Endodermal cell (in vitro differentiated cells): ENCODE results near the gene ZNF385A. TPM values are rescaled to one million over a fixed set of nuclear protein-coding genes. Genes with fewer than 3 reads are reported as not detected.

Experiments
- DNase-seq: peaks from one replicate; pipeline ENCODE4 v3.0.0-alpha.2; 2017
- H3K27ac ChIP-seq: 2 replicates; pipeline ENCODE4 v1.5.1; 2013; ENCODE audit warnings: mild to moderate bottlenecking, low read depth, low read length, moderate library complexity
- H3K27me3 ChIP-seq: 2 replicates; pipeline ENCODE4 v1.6.1; 2013; ENCODE audit warnings: mild to moderate bottlenecking, low read length, moderate library complexity; ENCODE audit not compliant: insufficient read depth, control insufficient read depth, poor library complexity, severe bottlenecking
- H3K36me3 ChIP-seq: 2 replicates; pipeline ENCODE4 v1.7.0; 2013; ENCODE audit warnings: mild to moderate bottlenecking, low read length, moderate library complexity; ENCODE audit not compliant: control insufficient read depth, insufficient read depth
- H3K4me1 ChIP-seq: one replicate; pipeline ENCODE4 v1.7.0; 2013; ENCODE audit warnings: low read length; ENCODE audit not compliant: control insufficient read depth, insufficient read depth
- H3K4me3 ChIP-seq: 2 replicates; pipeline ENCODE4 v1.5.1; 2013; ENCODE audit warnings: mild to moderate bottlenecking, low read length, moderate library complexity
- H3K9ac ChIP-seq: 2 replicates; pipeline ENCODE4 v1.6.1; 2013; ENCODE audit warnings: mild to moderate bottlenecking, low read length, moderate library complexity; ENCODE audit not compliant: poor library complexity, severe bottlenecking; ENCODE audit errors: extremely low read depth
- H3K9me3 ChIP-seq: 2 replicates; pipeline ENCODE4 v1.6.1; 2013; ENCODE audit warnings: mild to moderate bottlenecking, low read length, moderate library complexity; ENCODE audit not compliant: control insufficient read depth
- H3K27ac Mint-ChIP-seq: 2 replicates; pipeline ENCODE4 v1.8.0; 2020; ENCODE audit warnings: mixed read lengths
- H3K27me3 Mint-ChIP-seq: 2 replicates; pipeline ENCODE4 v1.8.0; 2021; ENCODE audit warnings: mild to moderate bottlenecking, mixed read lengths; ENCODE audit not compliant: insufficient read depth
- H3K36me3 Mint-ChIP-seq: 2 replicates; pipeline ENCODE4 v1.8.0; 2020; ENCODE audit warnings: low read depth, mixed read lengths
- H3K4me1 Mint-ChIP-seq: 2 replicates; pipeline ENCODE4 v1.8.0; 2020; ENCODE audit warnings: mixed read lengths
- H3K4me3 Mint-ChIP-seq: 2 replicates; pipeline ENCODE4 v1.8.0; 2020; ENCODE audit warnings: mild to moderate bottlenecking, moderate library complexity, mixed read lengths
- H3K9me3 Mint-ChIP-seq: 2 replicates; pipeline ENCODE4 v1.8.0; 2020; ENCODE audit warnings: mild to moderate bottlenecking, mixed read lengths
- CTCF ChIP-seq: fragments of 200-600 bp; sonication (generic); conservative IDR thresholded peaks from 2 replicates; pipeline ENCODE4 v1.5.0; 2021; ENCODE audit warnings: antibody characterized with exemption, mild to moderate bottlenecking
- WGBS, 2 experiments: methylation state at CpG; one replicate each; pipeline versions ENCODE4 v1.1.5 to v1.1.7; 2013; ENCODE audit warnings: missing lambda C conversion rate in 2 of 2, mixed read lengths in 1 of 2; ENCODE audit not compliant: insufficient coverage in 1 of 2, insufficient read length in 1 of 2; 5-methylcytosine and 5-hydroxymethylcytosine counted together
- total RNA-seq, 2 donors: library from RNA; stranded (reverse); fragmentation: NEBNext Ultra II Directional in 1 of 2; extraction: Animal tissue kit (Norgen Biotek cat#: 25700) in 1 of 2; gene quantifications; 2 replicates in 1 of 2; 3 replicates in 1 of 2; pipeline ENCODE4 v1.2.1, GENCODE V29; 2021

The ZNF385A gene
- total RNA-seq, 2 donors from 2014 or later = 10.5 to 16.3 TPM

DNA sequence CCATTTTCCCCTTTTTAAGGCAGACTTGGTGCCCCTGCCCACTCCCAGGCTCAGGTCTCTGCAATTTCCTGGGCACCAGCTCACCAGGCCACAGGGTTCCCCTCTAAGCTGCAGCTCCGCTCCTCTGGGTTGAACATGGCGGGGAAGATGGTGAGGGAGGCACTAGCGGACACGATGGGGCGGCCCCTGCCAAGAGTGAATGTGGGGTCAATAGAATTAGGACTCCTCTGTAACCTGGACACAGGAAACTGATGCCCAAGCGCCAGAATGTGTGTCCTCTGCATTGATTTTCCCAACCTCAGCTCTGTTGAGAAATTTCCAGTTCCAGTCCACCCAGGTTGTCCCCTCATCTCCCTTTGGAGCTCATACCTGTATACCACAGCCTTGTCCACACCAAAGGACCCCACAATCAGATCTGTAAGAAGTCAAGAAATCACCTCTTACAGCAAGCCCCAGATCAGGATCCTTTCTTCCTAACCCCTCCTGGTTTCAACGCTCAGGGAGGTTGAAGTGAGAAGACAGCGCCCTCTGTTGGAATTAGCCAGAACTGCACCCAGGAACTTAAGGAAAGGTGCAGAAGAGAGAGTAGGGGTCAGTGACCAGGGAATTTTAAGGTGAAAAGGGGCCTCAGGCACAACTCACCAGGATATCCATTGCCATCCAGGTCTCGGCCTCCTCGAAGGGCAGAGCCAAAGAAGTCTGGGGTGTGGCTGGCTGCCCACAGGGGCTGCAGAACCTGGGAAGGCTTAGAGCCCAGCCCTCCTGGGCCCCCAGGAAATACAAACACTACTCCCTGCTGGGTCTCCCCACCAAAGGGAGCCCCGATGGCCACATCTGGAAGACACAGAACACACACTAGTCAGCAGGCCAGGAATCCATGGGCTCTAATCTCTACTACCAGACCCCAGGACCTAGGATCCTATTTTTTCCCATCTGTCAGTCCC, 19.8 kb upstream of the ZNF385A start:
- no peaks in the 10 kb centered on the region for H3K27me3 Mint-ChIP-seq
- H3K4me3 Mint-ChIP-seq = no peak overlapping the region
- Histone ChIP-seq H3K9me3 (no peaks in the 10 kb centered on the region), H3K9ac (no peak overlapping the region), H3K27me3 (no peaks in the 10 kb centered on the region), H3K36me3 (peaks cover 96% of the 10 kb centered on the region), H3K4me3 (no peak overlapping the region), H3K4me1 (peaks cover 3% of the 10 kb centered on the region), H3K27ac (no peak overlapping the region)
- H3K36me3 Mint-ChIP-seq = peaks cover 89% of the 10 kb centered on the region
- DNase-seq = peak; percentile 97
- H3K9me3 Mint-ChIP-seq = no peaks in the 10 kb centered on the region
- peak overlapping the region; percentile 62 for H3K27ac Mint-ChIP-seq
- 51 to 68% methylated on average over 7 to 11 of the region's 11 CpGs for WGBS, 2 experiments
- TF ChIP-seq CTCF = peak; percentile 99
- H3K4me1 Mint-ChIP-seq = peaks cover 6% of the 10 kb centered on the region

DNA sequence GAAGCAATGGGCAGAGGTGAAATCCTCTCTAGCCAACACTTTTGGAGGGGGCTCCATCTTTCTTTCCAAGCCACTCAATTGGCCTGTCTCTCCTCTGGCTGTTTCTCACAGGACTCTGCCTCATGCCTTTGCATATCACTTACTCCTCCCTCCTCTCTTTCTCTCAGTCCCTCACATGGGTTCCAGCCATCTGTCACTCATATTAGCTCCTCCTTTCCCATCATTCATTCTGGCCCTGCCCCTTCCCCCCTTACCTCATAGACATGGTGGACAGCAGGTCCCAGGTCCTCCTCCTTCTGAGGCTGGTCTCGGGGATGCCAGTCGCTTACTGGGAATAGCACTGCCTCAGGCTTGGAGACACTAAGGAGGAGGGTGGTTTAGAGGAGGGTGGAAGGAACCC, 16.6 kb upstream of the ZNF385A start:
- Histone ChIP-seq H3K27ac (no peak overlapping the region), H3K9ac (no peak overlapping the region), H3K4me1 (peaks cover 3% of the 10 kb centered on the region), H3K27me3 (no peaks in the 10 kb centered on the region), H3K36me3 (peaks cover 98% of the 10 kb centered on the region), H3K4me3 (no peak overlapping the region), H3K9me3 (no peaks in the 10 kb centered on the region)
- peaks cover 6% of the 10 kb centered on the region for H3K4me1 Mint-ChIP-seq
- no peak overlapping the region for H3K4me3 Mint-ChIP-seq
- no peak for DNase-seq
- H3K9me3 Mint-ChIP-seq = no peaks in the 10 kb centered on the region
- peaks cover 88% of the 10 kb centered on the region for H3K36me3 Mint-ChIP-seq
- 92% methylated on average over 2 of the region's 2 CpGs; no CpG with 5 or more reads in 1 of the 2 experiments for WGBS, 2 experiments
- H3K27ac Mint-ChIP-seq = no peak overlapping the region
- no peak for TF ChIP-seq CTCF
- H3K27me3 Mint-ChIP-seq = no peaks in the 10 kb centered on the region

GRCh38 chr12:54398995-54399793, 14.7 kb upstream of the ZNF385A start:
- Histone ChIP-seq H3K36me3 (peaks cover 97% of the 10 kb centered on the region), H3K27me3 (no peaks in the 10 kb centered on the region), H3K27ac (no peak overlapping the region), H3K4me1 (peaks cover 3% of the 10 kb centered on the region), H3K9me3 (no peaks in the 10 kb centered on the region), H3K9ac (no peak overlapping the region), H3K4me3 (no peak overlapping the region)
- peaks cover under 1% of the 10 kb centered on the region for H3K27me3 Mint-ChIP-seq
- TF ChIP-seq CTCF = peak; percentile 99
- H3K4me3 Mint-ChIP-seq = no peak overlapping the region
- 67 to 77% methylated on average over 6 to 8 of the region's 8 CpGs for WGBS, 2 experiments
- H3K27ac Mint-ChIP-seq = no peak overlapping the region
- DNase-seq = peak; percentile 100
- peaks cover 3% of the 10 kb centered on the region for H3K4me1 Mint-ChIP-seq
- H3K36me3 Mint-ChIP-seq = peaks cover 88% of the 10 kb centered on the region
- H3K9me3 Mint-ChIP-seq = no peaks in the 10 kb centered on the region
